GM18520 (cell line): ENCODE results near the gene SBF2.

Experiments used
- ATAC-seq: cut with Tn5 transposase; IDR thresholded peaks from one replicate; pipeline ENCODE4 v1.9.1; 2021; ENCODE audit not compliant: unreplicated experiment

SBF2 gene

DNA sequence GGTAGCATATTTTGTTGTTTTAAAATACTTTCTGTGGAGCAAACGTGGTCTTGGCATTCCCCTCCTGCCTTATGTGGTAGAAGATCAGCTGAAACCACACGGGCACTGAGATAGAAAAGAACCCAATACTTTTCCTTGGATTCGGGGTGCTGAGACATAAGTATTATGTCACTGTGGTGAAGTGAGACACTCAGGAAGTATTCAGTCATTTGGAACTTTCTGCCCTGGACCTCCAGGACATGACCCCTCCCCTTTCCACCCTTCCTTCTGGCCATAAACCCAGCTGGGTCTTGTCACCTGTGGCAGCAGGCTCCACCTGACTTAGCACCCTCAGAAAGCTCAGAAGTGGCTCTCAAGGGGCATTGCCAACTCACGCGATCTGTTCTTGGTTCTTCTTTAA is 506.8 kb downstream of the SBF2 start:
- no peak for ATAC-seq

DNA sequence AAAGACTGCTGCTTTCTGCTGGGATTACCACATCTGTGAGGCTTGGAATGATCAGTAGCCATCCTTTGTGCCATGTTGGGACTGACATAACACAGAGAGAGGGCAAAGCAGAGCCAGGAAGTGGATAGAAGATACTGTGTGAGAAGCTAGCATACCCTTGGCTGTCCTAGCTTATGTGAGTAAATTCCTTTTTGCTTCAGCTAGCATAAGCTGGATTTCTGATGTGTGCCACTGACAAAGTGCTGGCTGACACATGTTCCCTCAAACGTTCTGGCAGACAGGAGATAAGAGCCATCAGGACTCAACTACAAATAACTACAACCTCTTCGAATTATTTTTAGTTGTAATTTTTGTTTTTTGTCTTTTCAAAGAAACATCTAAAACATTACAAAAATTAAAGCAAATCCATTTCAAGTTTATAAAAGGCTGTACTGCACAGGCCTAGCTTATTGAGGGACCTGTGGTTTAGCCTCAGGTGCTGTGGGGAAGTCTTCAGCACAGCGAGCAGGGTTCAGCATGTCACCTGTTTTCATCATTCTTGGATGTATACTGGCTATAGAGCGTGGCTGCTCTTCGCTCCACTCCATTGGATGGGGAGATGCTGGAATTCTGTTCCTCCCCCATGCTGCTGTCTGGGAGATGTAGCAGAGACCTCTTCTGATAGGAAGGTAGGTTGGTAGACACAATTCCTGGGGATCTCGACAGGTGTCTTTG is 509.3 kb downstream of the SBF2 start:
- no peak for ATAC-seq

DNA sequence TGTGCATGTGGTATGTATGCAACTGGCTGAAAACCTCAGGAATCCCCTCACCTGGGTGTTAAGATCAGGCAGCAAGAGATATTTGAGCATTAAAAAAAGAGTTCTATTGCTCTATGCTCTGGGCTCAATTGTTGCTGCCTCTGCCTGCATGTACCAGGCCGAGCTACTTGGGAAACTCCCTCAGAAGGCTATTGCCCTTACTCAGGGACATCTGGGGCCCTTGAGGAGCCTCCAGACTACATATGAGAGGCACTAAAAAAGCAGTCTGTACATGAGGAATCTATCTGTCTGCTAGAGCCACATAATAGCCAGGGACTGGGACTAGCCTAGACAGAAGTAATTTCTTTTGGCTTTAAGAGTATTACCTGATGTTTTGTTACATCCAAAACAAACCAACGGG is 510.0 kb downstream of the SBF2 start:
- ATAC-seq, result no peak

DNA sequence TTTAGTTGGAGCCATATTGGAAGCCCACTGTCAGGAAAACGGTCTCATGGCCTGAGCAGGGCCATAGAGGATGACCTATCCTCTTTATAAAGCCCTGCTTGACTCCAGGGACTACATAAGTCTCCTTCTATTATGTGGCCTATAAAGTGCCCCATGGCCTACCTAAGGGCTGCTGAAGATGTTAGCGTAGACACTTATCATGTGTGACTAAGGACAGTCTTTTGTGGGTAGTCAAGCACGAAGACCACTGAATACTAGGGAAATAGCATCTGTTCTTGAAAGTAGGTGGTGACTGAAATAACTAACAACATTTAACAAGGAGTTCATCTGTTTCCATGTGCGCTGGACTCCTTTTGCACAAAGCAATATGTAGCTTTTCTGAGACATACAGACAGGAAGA is 513.1 kb downstream of the SBF2 start:
- ATAC-seq, result no peak

DNA sequence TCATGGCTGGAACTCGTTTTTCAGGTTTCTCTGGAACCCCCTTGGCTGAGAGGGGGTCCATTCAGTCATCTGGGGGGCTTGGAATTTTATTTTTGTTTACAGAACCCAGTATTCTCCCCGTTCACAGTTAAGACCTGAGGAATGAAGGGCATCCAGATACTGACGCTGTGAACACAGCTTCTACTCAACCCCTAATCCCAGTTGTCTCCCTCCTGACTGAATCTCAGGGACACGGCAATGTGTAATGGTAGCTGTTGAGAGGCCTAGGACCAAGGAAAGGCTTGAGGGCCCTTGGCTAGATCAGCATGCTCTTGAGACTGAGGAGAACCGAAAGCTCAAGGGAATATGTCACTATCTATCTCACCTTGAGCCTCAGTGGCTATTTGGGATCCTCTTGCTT is 516.5 kb downstream of the SBF2 start:
- no peak for ATAC-seq

DNA sequence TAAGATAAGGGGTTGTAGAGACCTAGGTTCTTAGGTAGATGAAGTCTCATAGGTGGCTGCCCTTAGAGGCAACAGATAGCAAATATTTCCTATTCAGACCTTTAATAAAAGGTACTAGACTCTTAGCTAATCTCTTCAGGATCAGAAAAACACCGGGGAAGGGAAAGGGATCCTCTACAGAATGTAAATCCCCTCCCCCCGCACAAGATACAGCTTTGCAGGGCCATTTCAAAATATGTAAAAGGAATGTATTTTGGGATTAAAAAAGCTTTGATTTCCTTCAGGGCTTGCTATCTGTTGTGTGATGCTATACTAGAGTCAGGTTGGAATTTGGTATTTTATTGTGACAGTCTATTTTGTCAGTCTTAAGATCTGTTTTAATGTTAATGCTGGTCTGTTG is 517.0 kb downstream of the SBF2 start:
- no peak for ATAC-seq

DNA sequence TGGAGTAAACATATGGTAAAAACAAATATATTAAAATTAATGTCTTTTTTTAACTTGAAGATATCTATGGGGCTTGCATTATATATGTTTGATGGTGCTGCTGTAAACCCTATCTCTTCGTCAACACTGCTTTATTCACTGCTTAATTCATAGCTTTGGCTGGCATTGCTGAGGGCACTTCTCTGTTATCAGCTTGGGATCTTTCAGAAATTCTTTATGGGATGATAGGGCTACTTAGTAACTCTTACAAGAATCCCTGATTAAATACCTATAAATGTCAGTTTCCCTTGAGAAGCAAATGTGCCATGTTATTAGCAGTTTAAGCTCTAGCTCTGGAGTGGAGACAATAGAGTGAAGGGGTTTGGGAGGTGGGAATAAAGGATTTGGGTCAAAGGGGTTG is 517.8 kb downstream of the SBF2 start:
- no peak for ATAC-seq

DNA sequence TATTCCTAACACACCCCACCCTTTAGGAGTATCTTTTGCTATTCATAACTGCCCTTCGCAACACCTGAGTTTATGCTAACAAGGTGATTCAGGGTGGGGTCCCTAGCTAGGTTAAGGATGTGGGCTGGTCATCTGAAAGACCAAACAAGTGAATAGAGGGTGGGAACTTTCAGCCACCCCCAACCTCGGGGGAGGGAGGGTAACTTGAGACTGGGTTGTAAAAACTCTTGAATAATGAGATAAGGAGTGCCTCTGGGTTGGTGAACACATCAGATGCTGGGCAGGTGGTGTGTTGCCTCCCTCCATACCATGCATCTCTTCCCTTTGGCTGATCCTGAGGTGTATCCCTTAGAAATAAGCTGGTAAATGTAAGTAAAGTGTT is 518.6 kb downstream of the SBF2 start:
- no peak for ATAC-seq

DNA sequence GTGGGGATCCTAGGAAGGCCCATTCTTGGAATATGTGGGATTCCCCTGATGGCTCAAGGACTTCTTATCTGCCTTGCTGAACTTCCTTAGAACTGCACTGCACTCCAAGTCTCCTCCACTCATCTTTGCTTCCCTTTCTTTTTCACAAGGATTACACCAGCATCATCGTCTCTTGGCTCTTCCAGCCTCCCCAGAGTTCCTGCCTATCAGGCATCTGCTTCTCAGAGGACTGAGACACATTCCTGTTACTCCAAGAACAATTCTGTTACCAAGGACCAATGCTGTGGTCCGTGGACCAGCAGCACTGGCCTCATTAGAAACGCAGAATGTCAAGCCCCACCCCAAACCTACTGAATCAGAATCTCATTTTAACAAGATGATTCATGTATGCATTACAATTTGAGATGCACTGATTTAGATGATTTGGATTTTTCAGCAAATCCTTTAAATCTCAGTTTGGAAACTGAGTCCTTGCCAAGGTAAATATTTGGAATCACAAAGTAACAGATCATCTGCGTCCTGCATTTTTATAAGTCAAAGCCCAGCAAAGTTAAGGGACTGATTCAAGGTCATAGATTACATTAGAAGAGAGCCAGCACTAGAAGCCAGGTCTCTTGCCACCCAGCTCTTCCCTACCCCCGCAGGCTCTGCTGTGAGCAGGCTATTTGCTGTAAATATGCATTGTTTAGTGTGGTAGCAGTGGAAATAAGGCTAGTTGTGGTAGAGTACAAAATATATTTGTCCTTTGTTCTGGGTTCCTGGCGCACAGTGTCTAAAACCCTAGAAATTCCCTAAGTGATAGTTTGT is 519.2 kb downstream of the SBF2 start:
- ATAC-seq, result no peak

DNA sequence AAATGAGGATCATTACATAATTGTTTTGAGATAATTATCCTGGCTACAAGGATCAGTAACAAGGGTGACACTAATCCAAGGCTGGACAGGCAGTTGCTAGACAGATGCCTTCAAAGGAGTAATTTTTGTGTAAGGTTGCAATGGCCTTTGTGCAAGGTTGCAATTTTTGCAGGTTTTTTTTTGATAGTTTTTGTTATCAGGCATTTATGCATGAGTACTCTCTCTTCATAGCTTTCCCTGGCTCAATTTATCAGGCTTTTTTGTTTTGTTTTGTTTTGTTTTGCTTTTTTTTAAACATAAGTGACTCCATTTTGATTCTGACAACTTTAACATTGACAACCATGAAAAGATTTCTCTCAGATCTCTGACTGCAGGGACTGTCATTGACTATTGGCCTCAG is 519.9 kb downstream of the SBF2 start:
- ATAC-seq, result no peak

DNA sequence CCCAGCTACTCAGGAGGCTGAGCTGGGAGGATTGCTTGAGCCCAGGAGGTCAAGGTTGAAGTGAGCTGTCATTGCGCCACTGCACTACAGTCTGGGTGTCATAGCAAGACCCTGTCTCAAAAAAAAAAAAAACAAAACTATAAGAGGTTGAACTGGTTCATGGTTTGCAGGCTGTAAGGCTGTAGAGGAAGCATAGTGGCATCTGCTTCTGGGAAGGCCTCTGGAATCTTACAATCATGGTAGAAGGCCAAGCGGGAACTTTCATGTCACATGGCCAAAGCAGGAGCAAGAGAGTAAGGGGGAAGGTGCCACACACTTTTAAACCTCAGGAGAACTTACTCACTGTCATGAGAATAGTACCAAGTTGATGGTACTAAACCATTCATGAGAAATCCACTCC is 520.5 kb downstream of the SBF2 start:
- no peak for ATAC-seq

DNA sequence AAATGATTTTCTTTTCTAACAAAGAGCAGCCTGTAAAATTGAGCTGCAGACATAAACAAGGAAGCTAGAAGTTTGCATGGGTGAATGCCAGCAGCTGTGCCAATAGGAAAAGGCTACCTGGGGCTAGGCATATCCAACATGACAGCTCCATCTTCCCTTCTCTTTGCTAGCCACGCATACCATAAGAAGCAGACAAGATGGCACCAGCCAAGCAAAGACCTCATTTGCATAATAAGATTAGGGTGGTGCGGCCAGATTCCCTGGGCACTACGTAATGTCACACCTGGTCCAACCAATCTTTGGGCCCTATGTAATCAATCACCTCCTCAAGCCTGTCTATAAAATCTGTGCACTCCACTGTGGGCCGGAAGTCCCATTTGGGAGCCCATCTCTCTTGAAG is 521.8 kb downstream of the SBF2 start:
- ATAC-seq, result no peak

DNA sequence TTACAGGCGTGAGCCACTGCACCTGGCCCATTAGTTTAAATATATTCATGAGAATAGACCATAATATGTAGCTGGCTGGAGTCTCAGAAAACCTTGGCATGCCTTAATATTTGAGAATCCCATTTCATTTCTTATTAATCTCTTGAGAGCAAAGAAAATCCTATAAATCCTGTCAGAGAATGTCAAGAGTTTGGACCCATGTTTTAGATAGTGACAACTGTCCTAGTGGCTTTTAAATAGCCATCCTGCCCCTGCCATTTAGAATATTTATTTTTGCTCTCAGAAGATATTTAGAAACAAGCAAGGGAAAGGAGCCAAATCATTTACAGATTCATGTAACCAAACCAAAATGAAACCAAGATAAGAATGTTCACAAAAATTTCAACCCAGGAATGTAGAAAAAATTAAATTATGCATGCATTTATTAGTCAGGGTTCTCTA is 522.9 kb downstream of the SBF2 start:
- ATAC-seq, result no peak

DNA sequence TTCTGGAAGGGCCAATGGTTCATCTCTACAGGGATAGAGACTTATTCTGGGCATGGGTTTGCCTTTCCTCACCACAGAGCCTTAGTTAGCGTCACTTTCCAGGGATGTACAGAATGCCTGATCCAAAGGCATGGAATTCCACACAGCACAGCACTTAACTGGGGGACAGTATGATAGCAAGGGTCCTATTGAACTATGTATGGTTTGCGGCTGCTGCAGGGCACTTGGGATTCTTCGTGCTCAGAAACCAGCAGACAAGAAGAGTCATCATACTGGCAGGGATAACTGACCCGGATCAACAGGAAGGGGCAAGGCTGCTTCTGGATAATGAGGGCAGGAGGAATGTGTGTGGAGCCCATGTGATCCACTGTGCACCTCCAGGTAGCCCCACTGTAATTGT is 524.4 kb downstream of the SBF2 start:
- no peak for ATAC-seq

DNA sequence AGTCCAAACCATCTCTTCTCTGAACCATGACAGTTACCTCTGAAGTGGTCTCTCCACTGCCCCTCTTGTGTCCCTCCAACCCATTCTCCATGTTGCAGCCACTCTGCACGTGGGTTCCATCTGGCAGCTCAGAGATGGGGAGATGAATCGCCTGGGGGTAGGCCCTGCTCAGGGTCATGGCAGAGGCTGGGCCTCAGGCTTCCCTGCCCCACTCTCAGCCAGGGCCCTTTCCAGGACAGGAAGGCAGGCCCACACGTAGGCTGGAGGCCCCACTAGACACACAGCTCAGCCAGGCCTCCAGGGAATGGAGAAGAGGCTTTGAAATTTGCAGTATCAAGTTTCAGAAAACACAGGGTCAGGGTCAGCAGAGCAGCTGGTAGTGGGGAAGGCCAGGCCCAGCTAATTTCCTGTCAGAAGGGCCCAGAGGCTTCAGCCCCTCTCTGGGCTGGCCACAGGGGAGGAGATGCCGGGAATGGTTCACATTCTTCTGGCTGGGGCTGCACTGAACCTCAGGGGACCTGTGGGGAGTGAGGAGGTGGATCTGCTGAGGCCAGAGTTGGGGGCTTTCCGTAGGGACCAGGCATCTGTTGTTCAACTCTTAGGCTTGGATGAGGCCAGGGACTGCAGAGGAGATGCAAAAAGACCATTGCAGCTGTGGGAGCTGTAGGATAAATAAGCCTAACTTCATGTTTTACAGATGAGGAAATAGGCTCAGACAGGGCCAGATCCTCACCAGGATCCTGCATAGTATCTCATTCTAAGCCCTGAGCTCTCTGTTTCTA is 528.5 kb downstream of the SBF2 start:
- no peak for ATAC-seq

DNA sequence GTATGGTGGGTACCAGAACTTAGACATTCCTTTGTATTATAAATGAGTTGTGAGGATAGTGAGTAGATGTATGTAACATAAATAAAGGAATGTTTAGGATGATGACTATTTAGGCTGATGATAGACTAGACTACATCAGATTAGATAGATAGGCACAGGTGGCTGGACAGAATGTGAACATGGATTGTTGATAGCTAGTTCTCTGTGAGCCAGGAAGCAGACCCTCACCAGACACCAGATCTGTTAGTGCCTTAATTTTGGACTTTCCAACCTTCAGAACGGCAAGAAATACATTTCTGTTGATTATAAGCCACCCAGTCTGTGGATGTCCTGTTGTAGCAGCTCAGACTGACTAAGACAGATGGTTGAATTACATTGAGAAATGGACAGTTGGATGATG is 530.7 kb downstream of the SBF2 start:
- ATAC-seq, result no peak

DNA sequence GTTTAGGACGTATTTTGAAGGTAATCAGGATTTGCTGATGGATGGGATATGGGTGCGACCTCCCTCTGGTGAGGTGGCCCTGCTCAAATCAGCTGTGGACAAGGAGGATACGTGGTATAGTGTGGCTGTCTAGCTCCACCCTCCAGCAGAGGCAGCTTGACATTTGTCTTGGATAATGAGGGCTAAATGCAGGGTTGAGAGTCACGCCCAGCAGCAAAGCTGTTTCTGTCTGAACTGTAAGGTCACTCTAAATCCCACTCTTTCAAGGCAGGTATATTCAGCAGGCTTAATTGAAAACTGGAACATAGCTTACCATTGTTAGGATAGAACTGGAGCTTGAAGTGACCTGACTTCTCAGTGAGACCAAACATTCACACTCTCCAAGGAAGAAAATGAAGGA is 531.5 kb downstream of the SBF2 start:
- ATAC-seq, result no peak

DNA sequence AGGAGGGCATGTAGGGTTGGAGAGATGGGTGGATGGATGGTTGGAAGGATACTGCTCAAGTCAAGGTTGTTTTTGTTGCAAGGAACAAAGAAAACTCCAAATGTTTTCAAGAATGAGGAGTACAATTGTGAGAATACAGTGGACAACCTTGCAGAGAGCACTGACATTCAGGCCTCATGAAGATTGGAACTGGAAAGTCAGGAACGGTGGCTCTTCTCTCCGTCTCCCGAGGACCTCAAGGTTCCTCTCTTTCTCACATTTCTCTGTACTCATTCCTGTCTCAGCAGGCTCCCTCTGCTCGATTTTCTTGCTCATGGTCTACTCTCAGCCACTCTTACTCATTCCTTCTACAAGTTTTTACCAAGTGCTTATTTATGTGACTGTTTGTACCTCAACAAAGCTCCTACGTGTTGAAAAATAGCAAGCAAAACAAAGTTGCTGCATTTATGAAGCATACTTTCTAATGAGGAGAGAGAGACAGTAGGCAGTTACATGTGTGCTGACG is 532.5 kb downstream of the SBF2 start:
- no peak for ATAC-seq

DNA sequence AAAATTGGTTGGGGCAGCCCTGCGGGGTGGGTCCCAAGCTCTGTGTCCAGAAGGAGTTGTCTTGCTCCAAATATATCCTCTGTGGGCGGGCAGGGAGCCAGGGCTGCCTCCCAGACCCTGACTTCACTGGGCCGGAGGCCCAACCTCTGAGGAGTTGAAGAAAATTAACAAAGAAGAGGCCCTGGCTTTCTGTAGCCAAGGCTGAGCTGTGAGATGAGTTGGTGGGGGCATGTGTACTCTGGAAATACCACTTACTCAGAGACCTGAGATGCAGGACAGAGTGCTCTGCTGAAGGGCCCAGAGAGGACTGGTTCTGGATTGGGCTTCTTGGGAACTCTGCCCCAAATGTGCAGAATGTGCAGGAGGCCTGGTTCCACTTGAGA is 533.8 kb downstream of the SBF2 start:
- no peak for ATAC-seq

DNA sequence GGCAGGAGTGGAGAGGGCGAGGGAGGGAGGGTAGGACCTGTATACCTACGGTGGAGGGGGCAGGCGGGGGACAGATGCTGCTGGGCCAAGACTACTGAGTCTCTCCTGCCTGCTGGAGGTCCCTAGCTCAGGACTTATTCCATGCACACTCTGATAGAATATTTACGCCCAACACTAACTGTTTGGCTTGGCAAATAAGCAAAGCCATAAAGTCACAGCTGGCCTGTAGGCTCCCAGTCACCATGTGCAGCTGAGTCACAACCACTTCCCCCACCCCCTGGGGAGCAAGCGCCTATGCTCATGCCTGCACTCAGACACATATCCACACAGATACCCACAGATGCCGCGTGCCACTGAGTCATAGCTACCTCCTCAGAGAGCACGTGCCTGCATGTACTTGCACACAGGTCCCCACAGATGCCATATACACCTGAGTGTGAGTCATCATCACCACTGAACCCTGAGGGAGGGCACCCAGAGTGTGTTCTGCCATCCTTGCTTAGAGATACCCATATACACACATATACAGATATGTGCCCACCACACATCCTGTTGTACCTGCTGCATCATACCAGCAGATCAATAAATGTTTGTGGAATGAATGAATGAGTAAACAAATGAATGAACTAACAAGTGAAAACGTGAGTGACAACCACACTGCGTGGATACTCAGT is 534.4 kb downstream of the SBF2 start:
- ATAC-seq, result peak; percentile 69
